ENCODE results near the gene SHBG.

DNA sequence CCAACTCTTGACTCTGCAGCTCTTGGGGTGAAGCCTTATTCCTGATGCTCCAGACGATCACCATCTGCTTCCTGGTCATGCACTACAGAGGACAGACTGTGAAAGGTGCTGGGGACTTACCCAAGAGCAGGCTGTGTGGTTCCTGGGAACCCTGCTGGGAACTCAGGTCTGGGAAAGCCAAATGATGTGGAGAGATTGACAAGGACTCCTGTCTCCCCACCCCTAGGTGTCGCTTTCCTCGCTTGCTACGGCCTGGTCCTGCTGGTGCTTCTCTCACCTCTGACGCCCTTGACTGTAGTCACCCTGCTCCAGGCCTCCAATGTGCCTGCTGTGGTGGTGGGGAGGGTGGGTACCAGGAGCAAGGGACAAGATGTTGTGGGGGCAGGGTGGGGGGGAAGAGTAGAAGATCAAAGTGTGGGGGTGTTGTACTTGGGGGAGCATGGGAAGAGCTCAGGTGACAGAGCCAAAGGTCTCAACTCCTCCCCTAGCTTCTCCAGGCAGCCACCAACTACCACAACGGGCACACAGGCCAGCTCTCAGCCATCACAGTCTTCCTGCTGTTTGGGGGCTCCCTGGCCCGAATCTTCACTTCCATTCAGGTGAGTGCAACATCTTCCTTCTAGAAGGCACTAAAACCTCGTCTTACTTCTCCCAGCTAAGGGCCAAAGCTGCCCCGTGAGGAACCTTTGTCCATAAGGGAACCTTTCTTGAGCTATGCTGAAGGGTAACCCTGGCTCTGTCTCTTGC lies 43.1 kb upstream of the SHBG start:
- TF ChIP-seq POLR2A (IDR thresholded peaks at IDR 0.05) (no peak), CTCF (IDR thresholded peaks at IDR 0.05) (peak in 4 of 5 experiments; percentile 19 to 34 (median 34)), POLR2AphosphoS5 (IDR thresholded peaks at IDR 0.05) (no peak), EP300 (IDR thresholded peaks at IDR 0.05; ENCODE audit: low read depth) (no peak)

Data from transverse colon (tissue), 4 donors.